A549 (cell line): ENCODE data around the gene NPTXR. TPM values are rescaled to one million over a fixed set of nuclear protein-coding genes. Genes with fewer than 3 reads are reported as not detected.

Source experiments
- ATAC-seq, 2 experiments: fragments of 200-7000 bp in 1 of 2; fragments of >200 bp in 1 of 2; cut with Nextera tagmentation in 1 of 2; cut with Tn5 transposase in 1 of 2; 3 replicates each; pipeline versions ENCODE4 v1.8.0 to v1.9.1; 2018 to 2020; ENCODE audit warnings: mild to moderate bottlenecking in 1 of 2, moderate library complexity in 1 of 2
- CTCF ChIA-PET: fragments of 300-600 bp; sonication (Branson Sonifier 250); formaldehyde crosslinking; extraction: SDS; loops from one replicate; lab custom pipeline; 2021; ENCODE audit warnings: antibody characterized with exemption, inconsistent platforms; lab: Yijun Ruan, JAX
- POLR2A ChIA-PET: fragments of 350-600 bp; formaldehyde crosslinking; extraction: SDS; loops from one replicate; lab custom pipeline; 2021; ENCODE audit warnings: antibody characterized with exemption, inconsistent platforms; lab: Yijun Ruan, JAX
- DNase-seq, 2 experiments: peaks; one replicate each; pipeline versions ENCODE4 v3.0.0 to v3.0.0-alpha.2; 2011 to 2016; ENCODE audit warnings: low read depth in 1 of 2, low spot score in 1 of 2
- FAIRE-seq: peaks from 2 replicates; lab custom pipeline; 2011; peaks lifted over from hg19 to GRCh38; lab: Jason Lieb, UNC
- H3K27ac ChIP-seq, 2 experiments: fragments of >200 bp; sonication (Bioruptor Twin); formaldehyde crosslinking; 3 replicates each; pipeline ENCODE4 v1.5.1; 2016 to 2017
- H3K4me1 ChIP-seq: fragments of >200 bp; sonication (Bioruptor Twin); formaldehyde crosslinking; 3 replicates; pipeline ENCODE4 v1.6.1; 2016
- H3K4me2 ChIP-seq: fragments of >200 bp; sonication (Bioruptor Twin); formaldehyde crosslinking; 3 replicates; pipeline ENCODE4 v1.6.1; 2016
- H3K4me3 ChIP-seq: fragments of >200 bp; sonication (Bioruptor Twin); formaldehyde crosslinking; 3 replicates; pipeline ENCODE4 v1.5.1; 2016
- H3K9me3 ChIP-seq: fragments of >200 bp; sonication (Bioruptor Twin); formaldehyde crosslinking; 3 replicates; pipeline ENCODE4 v1.6.1; 2016
- BCL3 ChIP-seq: fragments of >200 bp; sonication (Bioruptor Twin); formaldehyde crosslinking; IDR thresholded peaks from 3 replicates; pipeline ENCODE4 v1.6.1; 2016
- CBX2 ChIP-seq: fragments of 200-600 bp; sonication (generic); IDR thresholded peaks from 2 replicates; pipeline ENCODE4 v1.6.1; 2016; ENCODE audit warnings: low read depth, mild to moderate bottlenecking, borderline replicate concordance
- CHD2 ChIP-seq: fragments of 150-350 bp; IDR thresholded peaks from 2 replicates; pipeline ENCODE4 v1.6.1; 2014; ENCODE audit warnings: low read length; ENCODE audit not compliant: partially characterized antibody
- EP300 ChIP-seq, 2 experiments: fragments of >200 bp; sonication (Bioruptor Twin); formaldehyde crosslinking; IDR thresholded peaks; 2 replicates in 1 of 2; 3 replicates in 1 of 2; pipeline ENCODE4 v1.6.1; 2016 to 2017
- ESRRA ChIP-seq: fragments of 150-350 bp; IDR thresholded peaks from 2 replicates; pipeline ENCODE4 v1.6.1; 2014; ENCODE audit warnings: mild to moderate bottlenecking, low read length, borderline replicate concordance
- HOXB13 ChIP-seq: fragments of 250-450 bp; sonication (Bioruptor Pico); IDR thresholded peaks from 2 replicates; pipeline ENCODE4 v1.5.0; 2020; ENCODE audit warnings: low read depth, mild to moderate bottlenecking, moderate library complexity
- JUN ChIP-seq, 2 experiments: fragments of >200 bp; sonication (Bioruptor Twin); formaldehyde crosslinking; IDR thresholded peaks; 2 replicates in 1 of 2; 3 replicates in 1 of 2; pipeline ENCODE4 v1.6.1; 2016 to 2017
- KDM1A ChIP-seq: fragments of 200-600 bp; sonication (generic); IDR thresholded peaks from 2 replicates; pipeline ENCODE4 v1.6.1; 2016; ENCODE audit warnings: low read depth, mild to moderate bottlenecking
- MAFK ChIP-seq: fragments of 450-650 bp; IDR thresholded peaks from 2 replicates; pipeline ENCODE4 v1.6.1; 2014; ENCODE audit not compliant: partially characterized antibody
- MAX ChIP-seq: IDR thresholded peaks from 2 replicates; pipeline ENCODE4 v1.6.1; 2012
- MAZ ChIP-seq: fragments of 150-350 bp; IDR thresholded peaks from 2 replicates; pipeline ENCODE4 v1.6.1; 2014; ENCODE audit warnings: antibody characterized with exemption, low read depth, low read length, borderline replicate concordance
- PBX3 ChIP-seq: IDR thresholded peaks from 2 replicates; pipeline ENCODE4 v1.6.1; 2012
- POLR2A ChIP-seq: IDR thresholded peaks from 2 replicates; pipeline ENCODE4 v1.6.1; 2012; ENCODE audit warnings: mild to moderate bottlenecking, low read length
- RFX5 ChIP-seq: fragments of 450-650 bp; IDR thresholded peaks from 2 replicates; pipeline ENCODE4 v1.7.1; 2014; ENCODE audit warnings: antibody characterized with exemption, mild to moderate bottlenecking, moderate library complexity
- SMC3 ChIP-seq: fragments of >200 bp; sonication (Bioruptor Twin); formaldehyde crosslinking; IDR thresholded peaks from 3 replicates; pipeline ENCODE4 v1.6.1; 2018; ENCODE audit warnings: inconsistent platforms
- TFCP2L1 ChIP-seq: fragments of 250-450 bp; sonication (Bioruptor Pico); IDR thresholded peaks from 2 replicates; pipeline ENCODE4 v1.5.0; 2021; ENCODE audit warnings: mild to moderate bottlenecking
- TP53 ChIP-seq: fragments of 250-450 bp; sonication (Bioruptor Pico); IDR thresholded peaks from 2 replicates; pipeline ENCODE4 v1.5.0; 2021; ENCODE audit warnings: mild to moderate bottlenecking, moderate library complexity
- USF2 ChIP-seq: fragments of 450-650 bp; IDR thresholded peaks from 2 replicates; pipeline ENCODE4 v1.6.1; 2014; ENCODE audit warnings: antibody characterized with exemption
- WGBS: methylation state at CpG from one replicate; pipeline ENCODE4 v1.1.6; 2017; ENCODE audit errors: missing lambda C conversion rate; 5-methylcytosine and 5-hydroxymethylcytosine counted together
- polyA plus RNA-seq, 4 experiments: library from polyadenylated mRNA; depleted of rRNA in 3 of 4; stranded (reverse); fragments of >200 nt; fragmentation: RNase III in 1 of 4; extraction: RNeasy Plus Mini Kit Qiagen cat#74134 plus additional on column Dnase treatment in 1 of 4; gene quantifications; 2 replicates in 3 of 4; 3 replicates in 1 of 4; pipeline ENCODE4 v1.2.3, GENCODE V29; 2011 to 2017
- TF ChIP-seq, protein P1 (sequence below): fragments of 150-350 bp; IDR thresholded peaks from 2 replicates; pipeline ENCODE4 v1.6.1; 2014; ENCODE audit warnings: low read depth, mild to moderate bottlenecking, low read length
- TF ChIP-seq, protein P2 (sequence below): fragments of 250-450 bp; sonication (Bioruptor Pico); IDR thresholded peaks from 2 replicates; pipeline ENCODE4 v1.5.0; 2021; ENCODE audit warnings: mild to moderate bottlenecking, moderate library complexity, borderline replicate concordance

Gene NPTXR
- polyA plus RNA-seq, 2 of the 4 experiments (the other 2 are of a cell fraction), result 3.3 to 15.3 TPM

DNA sequence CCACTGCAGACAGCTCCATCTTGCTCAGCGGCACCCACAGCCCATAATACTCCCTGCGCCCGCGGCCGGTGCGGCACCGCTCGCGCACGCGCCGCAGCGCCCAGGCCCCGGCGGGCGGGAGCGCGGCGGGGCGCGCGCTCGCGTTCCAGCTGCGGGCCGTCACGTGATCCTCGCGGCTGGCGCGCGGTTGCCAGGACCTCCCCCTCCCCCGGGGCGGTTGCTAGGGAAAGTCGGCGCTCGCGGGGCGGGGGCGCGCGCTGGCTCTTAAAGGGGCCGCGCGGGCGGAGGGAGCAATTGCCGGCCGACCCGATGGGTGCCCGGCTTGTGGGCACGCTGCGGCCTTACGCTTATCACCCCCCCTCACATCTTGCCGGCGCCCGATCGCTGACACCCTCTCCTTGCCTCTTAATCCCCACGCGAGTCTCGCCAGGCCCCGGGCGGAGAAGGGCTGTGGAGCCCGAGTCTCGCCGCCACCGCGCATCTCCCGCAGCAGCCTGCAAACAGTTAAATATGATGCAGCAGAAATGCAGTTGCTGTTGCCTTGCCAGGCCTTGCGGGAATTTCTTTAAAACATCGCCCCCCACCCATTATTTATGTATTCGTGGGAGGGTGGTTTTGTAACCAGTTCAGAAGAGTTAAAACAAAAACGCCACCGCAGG is 28.5 kb upstream of the NPTXR start, which contains the start of gene CBX6:
Gene CBX6, minus strand, starts transcription at position 45 of the 659 bp plus-strand sequence. Its CDS starts 26 bp downstream, at position 19.
- TF ChIP-seq SMC3 (no peak), POLR2A (peak; percentile 51), MAFK (peak; percentile 64), HOXB13 (CRISPR knock-in tag) (no peak), JUN (IDR thresholded peaks at IDR 0.05) (peak in 1 of 2 experiments; percentile 62; a peak in 2 of 5 replicates), CBX2 (no peak), MAX (peak; percentile 24), MAZ (0 out of 2 replicates have a peak, but pooled peaks have one; percentile 71), KDM1A (no peak), TP53 (no peak), RFX5 (peak; percentile 56; the same call in 1 of the 2 replicates), PBX3 (no peak), BCL3 (peak; percentile 62; the same call in 1 of the 3 replicates), CHD2 (no peak), EP300 (IDR thresholded peaks at IDR 0.05) (peak in 1 of 2 experiments; percentile 15; a peak in 1 of 5 replicates), TFCP2L1 (CRISPR knock-in tag) (no peak), ESRRA (no peak), USF2 (peak; percentile 74)
- TF ChIP-seq, protein P1, sequence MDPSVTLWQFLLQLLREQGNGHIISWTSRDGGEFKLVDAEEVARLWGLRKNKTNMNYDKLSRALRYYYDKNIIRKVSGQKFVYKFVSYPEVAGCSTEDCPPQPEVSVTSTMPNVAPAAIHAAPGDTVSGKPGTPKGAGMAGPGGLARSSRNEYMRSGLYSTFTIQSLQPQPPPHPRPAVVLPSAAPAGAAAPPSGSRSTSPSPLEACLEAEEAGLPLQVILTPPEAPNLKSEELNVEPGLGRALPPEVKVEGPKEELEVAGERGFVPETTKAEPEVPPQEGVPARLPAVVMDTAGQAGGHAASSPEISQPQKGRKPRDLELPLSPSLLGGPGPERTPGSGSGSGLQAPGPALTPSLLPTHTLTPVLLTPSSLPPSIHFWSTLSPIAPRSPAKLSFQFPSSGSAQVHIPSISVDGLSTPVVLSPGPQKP, result no peak
- TF ChIP-seq, protein P2, sequence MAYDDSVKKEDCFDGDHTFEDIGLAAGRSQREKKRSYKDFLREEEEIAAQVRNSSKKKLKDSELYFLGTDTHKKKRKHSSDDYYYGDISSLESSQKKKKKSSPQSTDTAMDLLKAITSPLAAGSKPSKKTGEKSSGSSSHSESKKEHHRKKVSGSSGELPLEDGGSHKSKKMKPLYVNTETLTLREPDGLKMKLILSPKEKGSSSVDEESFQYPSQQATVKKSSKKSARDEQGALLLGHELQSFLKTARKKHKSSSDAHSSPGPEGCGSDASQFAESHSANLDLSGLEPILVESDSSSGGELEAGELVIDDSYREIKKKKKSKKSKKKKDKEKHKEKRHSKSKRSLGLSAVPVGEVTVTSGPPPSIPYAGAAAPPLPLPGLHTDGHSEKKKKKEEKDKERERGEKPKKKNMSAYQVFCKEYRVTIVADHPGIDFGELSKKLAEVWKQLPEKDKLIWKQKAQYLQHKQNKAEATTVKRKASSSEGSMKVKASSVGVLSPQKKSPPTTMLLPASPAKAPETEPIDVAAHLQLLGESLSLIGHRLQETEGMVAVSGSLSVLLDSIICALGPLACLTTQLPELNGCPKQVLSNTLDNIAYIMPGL (CRISPR knock-in tag), result no peak
- peak; percentile 65 to 72 for ATAC-seq
- no peak for FAIRE-seq
- 4% methylated on average over 5 of the region's 73 CpGs for WGBS
- ChIA-PET POLR2A (interaction anchor here (0.6 to 2.4 kb wide), 5 partner anchors 10 to 131 kb away, joined by 3 to 18 read pairs (median 11); no protein-coding TSS in a partner anchor), CTCF (interaction anchor here (1.1 to 9.2 kb wide), 6 partner anchors 34 to 131 kb away, joined by 3 to 112 read pairs (median 38); no protein-coding TSS in a partner anchor)
- H3K4me3 ChIP-seq, result peak within 1 kb of the TSS; percentile 88
- peak within 1 kb of the TSS; percentile 99 to 100 for H3K27ac ChIP-seq
- peak within 1 kb of the TSS; percentile 91 for H3K4me2 ChIP-seq
- DNase-seq, result peak; percentile 86 to 91
- no peaks in the 10 kb centered on the region for H3K9me3 ChIP-seq
- peaks cover 23% of the 10 kb centered on the region for H3K4me1 ChIP-seq
